ENCODE data around the gene PIK3CG. TPM values are rescaled to one million over a fixed set of nuclear protein-coding genes. Genes with fewer than 3 reads are reported as not detected.

PIK3CG gene
- total RNA-seq = 1 to 10 TPM; 1.4 to 4.0 (median 2.5) TPM

DNA sequence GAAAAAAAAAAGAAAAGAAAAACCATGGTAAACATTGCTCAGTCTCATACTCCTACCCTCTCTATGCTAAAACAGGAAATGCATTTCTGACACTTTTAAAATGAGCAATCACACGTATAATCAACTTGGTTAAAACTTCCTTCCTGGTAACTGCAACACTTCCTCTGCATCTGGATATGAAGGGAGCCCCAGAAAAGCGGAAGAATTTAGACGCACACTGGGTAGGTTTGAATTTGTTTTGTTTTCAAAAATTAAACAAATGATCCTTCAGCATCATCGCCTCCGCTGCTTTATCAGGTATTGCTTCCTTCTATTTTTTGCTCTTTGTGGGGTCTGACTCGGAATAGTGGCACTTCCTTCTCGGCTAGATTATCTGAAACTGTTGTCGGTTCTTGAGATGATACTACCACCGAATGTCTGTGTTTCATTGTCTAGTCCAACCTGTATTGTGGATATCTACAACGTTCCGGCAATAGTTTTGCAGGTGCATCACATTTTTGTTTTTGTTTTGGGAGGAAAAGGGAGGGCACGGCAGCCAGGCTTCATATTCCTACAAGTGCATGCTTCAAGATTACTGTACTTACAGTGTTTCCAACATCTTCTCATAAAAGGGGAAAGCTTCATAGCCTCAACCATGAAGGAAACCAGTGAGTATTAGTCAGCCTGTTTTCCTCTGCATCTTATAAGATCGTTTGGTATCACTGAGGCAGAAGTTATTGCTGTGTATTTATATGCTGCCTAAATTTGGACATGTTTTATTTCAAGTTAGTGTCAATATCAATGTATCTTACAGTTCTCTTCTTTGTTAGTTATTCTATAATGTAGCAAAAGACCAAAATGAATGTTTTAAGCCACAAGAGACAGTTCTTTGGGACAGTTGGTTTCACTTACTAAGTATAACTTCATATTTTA lies at the start of gene PIK3CG:
PIK3CG (plus strand) TSS at position 153 of the 912 bp plus-strand sequence. CDS start 2,280 bp downstream, outside the sequence.
- Histone ChIP-seq H3K27me3 (no peaks in the 10 kb centered on the region), H3K9me3 (peaks cover 0 to 3% (median 0%) of the 10 kb centered on the region in 3 donors), H3K27ac (peak within 1 kb of the TSS in 1 of 4 donors; percentile 28), H3K4me1 (peaks cover 0 to 16% (median 3%) of the 10 kb centered on the region in 3 donors), H3K36me3 (no peaks in the 10 kb centered on the region), H3K4me3 (peak within 1 kb of the TSS; percentile 28 to 35)
- TF ChIP-seq EP300 (IDR thresholded peaks at IDR 0.05) (no peak), POLR2AphosphoS5 (IDR thresholded peaks at IDR 0.05) (no peak), POLR2A (IDR thresholded peaks at IDR 0.05) (no peak)
- TF ChIP-seq, protein P1, sequence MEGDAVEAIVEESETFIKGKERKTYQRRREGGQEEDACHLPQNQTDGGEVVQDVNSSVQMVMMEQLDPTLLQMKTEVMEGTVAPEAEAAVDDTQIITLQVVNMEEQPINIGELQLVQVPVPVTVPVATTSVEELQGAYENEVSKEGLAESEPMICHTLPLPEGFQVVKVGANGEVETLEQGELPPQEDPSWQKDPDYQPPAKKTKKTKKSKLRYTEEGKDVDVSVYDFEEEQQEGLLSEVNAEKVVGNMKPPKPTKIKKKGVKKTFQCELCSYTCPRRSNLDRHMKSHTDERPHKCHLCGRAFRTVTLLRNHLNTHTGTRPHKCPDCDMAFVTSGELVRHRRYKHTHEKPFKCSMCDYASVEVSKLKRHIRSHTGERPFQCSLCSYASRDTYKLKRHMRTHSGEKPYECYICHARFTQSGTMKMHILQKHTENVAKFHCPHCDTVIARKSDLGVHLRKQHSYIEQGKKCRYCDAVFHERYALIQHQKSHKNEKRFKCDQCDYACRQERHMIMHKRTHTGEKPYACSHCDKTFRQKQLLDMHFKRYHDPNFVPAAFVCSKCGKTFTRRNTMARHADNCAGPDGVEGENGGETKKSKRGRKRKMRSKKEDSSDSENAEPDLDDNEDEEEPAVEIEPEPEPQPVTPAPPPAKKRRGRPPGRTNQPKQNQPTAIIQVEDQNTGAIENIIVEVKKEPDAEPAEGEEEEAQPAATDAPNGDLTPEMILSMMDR (IDR thresholded peaks at IDR 0.05) = no peak
- WGBS, 2 donors (ENCODE audit: low coverage in 1 of 2) = 71 to 73% methylated on average over 13 of the region's 13 CpGs
- ATAC-seq = no peak

DNA sequence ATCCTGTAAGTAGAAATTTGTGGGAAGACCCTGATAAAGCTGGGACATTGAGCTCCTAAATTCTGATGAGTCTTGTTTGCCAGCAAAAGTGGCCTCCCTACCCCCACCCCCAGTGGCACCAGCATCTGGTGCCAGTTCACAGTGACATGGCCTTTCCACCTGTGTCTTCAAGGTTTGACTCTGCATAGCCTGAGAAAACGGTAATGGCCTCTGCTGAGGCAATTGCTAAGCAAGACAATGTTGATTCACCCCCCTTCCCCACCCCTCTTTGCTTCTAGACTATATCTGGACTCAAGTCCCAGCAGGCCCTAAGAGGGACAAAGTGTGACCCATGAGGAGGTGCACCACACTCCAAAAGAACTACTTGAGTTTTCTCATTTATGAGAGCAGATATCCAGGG lies 48.0 kb upstream of the PIK3CG start:
- H3K4me1 ChIP-seq = no peaks in the 10 kb centered on the region
- WGBS, 2 donors (ENCODE audit: low coverage in 1 of 2) = 57 to 67% methylated on average over 1 of the region's 1 CpG
- H3K27ac ChIP-seq = no peak overlapping the region
- no peak for TF ChIP-seq POLR2A (IDR thresholded peaks at IDR 0.05)
- TF ChIP-seq, protein P1 (IDR thresholded peaks at IDR 0.05) = no peak
- no peak for TF ChIP-seq EP300 (IDR thresholded peaks at IDR 0.05)
- TF ChIP-seq POLR2AphosphoS5 (IDR thresholded peaks at IDR 0.05) = no peak
- no peaks in the 10 kb centered on the region for H3K9me3 ChIP-seq
- no peak for ATAC-seq
- no peaks in the 10 kb centered on the region for H3K36me3 ChIP-seq
- H3K4me3 ChIP-seq = no peak overlapping the region
- no peaks in the 10 kb centered on the region for H3K27me3 ChIP-seq

DNA sequence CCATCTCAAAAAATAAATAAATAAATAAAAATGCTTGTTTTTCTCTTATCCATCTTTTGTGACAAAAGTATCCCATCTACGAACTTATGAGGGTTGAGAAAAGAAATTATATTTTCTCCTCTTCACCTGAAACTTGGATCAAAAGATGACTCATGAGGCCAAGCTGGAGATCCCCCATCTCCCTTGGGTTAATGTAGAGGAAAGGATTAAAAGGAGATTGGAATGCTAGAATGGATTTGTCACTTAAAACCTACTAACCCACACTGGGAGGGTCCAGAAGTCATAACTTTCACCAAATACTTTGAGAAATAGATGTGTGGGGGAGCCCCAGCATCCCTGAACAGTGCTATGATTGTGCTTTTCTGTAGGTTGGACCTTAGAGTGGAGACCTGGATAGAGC lies 46.3 kb upstream of the PIK3CG start:
- TF ChIP-seq POLR2AphosphoS5 (IDR thresholded peaks at IDR 0.05) (no peak), EP300 (IDR thresholded peaks at IDR 0.05) (no peak), POLR2A (IDR thresholded peaks at IDR 0.05) (no peak)
- TF ChIP-seq, protein P1 (IDR thresholded peaks at IDR 0.05) = no peak
- Histone ChIP-seq H3K4me3 (no peak overlapping the region), H3K4me1 (no peaks in the 10 kb centered on the region), H3K27me3 (no peaks in the 10 kb centered on the region), H3K9me3 (no peaks in the 10 kb centered on the region), H3K36me3 (no peaks in the 10 kb centered on the region), H3K27ac (no peak overlapping the region)
- ATAC-seq = no peak
- WGBS, 2 donors (ENCODE audit: low coverage in 1 of 2) = 50 to 55% methylated on average over 1 of the region's 1 CpG

DNA sequence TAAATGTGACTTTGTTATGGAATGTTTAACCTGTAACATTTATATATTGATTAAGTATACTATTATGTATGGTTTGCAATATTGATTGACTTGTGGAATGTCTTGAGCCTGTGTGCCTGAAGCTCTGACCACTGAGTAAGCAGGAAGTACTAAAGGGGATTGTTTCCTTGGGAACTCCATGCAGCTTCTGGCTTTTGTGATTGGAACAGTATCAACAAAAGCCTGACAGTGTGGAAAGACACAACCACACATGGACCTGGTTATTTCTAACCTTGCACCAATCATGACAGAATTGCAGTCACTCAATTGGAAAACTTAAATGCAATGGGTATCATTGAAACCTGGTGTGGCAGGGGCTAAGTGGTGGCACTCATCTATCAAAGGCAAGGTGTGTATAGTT lies 45.5 kb upstream of the PIK3CG start:
- TF ChIP-seq, protein P1 (IDR thresholded peaks at IDR 0.05) = no peak
- no peak for TF ChIP-seq POLR2A (IDR thresholded peaks at IDR 0.05)
- no peak for TF ChIP-seq EP300 (IDR thresholded peaks at IDR 0.05)
- no peak for TF ChIP-seq POLR2AphosphoS5 (IDR thresholded peaks at IDR 0.05)
- no peaks in the 10 kb centered on the region for H3K9me3 ChIP-seq
- H3K27me3 ChIP-seq = no peaks in the 10 kb centered on the region
- no peaks in the 10 kb centered on the region for H3K36me3 ChIP-seq
- H3K27ac ChIP-seq = no peak overlapping the region
- no peak overlapping the region for H3K4me3 ChIP-seq
- no peaks in the 10 kb centered on the region for H3K4me1 ChIP-seq
- no peak for ATAC-seq
